UCSD-AML1 (cell line): Measurements from ENCODE around the gene DEGS2.
"Not testable (repeated sequence)": the region's sequence is repeated elsewhere in the genome, so short reads cannot be mapped to it uniquely, and the experiment has no call there.

Experiments used
- DNase-seq: peaks from one replicate; lab custom pipeline; 2025; ENCODE audit not compliant: unreplicated experiment; lab: John Stamatoyannopoulos, UW

DEGS2 gene

GRCh38 chr14:100159094-100159864, at the start of gene DEGS2:
Gene DEGS2 (minus strand): TSS chr14:100159645. CDS start chr14:100159587, 58 bp downstream.
- no peak for DNase-seq

- not testable (repeated sequence) for DNase-seq
These were observed 48.7 kb upstream of the DEGS2 start for GRCh38 chr14:100208136-100208535.

GRCh38 chr14:100207588-100207987, 48.1 kb upstream of the DEGS2 start:
- DNase-seq = not testable (repeated sequence)

- not testable (repeated sequence) for DNase-seq
These were observed 45.4 kb upstream of the DEGS2 start for GRCh38 chr14:100204835-100205167.

GRCh38 chr14:100203962-100204834, 44.8 kb upstream of the DEGS2 start:
- no peak for DNase-seq

GRCh38 chr14:100203146-100203545, 43.7 kb upstream of the DEGS2 start:
- DNase-seq = no peak

GRCh38 chr14:100202712-100203111, 43.3 kb upstream of the DEGS2 start:
- no peak for DNase-seq

- DNase-seq = no peak
These were observed 42.3 kb upstream of the DEGS2 start for GRCh38 chr14:100201701-100202100.

- no peak for DNase-seq
These were observed 40.9 kb upstream of the DEGS2 start for GRCh38 chr14:100200311-100200710.

GRCh38 chr14:100199240-100199860, 39.9 kb upstream of the DEGS2 start:
- no peak for DNase-seq

- DNase-seq = no peak
These were observed 34.2 kb upstream of the DEGS2 start for GRCh38 chr14:100193417-100194357.

- DNase-seq = peak; percentile 99
These were observed 33.4 kb upstream of the DEGS2 start for GRCh38 chr14:100192672-100193416.

GRCh38 chr14:100192250-100192671, 32.8 kb upstream of the DEGS2 start:
- no peak for DNase-seq

- no peak for DNase-seq
These were observed 32.3 kb upstream of the DEGS2 start for GRCh38 chr14:100191584-100192249.

GRCh38 chr14:100190126-100190525, 30.7 kb upstream of the DEGS2 start:
- DNase-seq = no peak

- no peak for DNase-seq
These were observed 29.1 kb upstream of the DEGS2 start for GRCh38 chr14:100188392-100189030.

- no peak for DNase-seq
These were observed 27.9 kb upstream of the DEGS2 start for GRCh38 chr14:100187247-100187833.

- not testable (repeated sequence) for DNase-seq
These were observed 22.6 kb upstream of the DEGS2 start for GRCh38 chr14:100181876-100182551.
